Pancreas (tissue), 10 donors: ENCODE measurements around the gene CDYL2. TPM values are rescaled to one million over a fixed set of nuclear protein-coding genes. Genes with fewer than 3 reads are reported as not detected.
"Not testable (repeated sequence)": the region's sequence is repeated elsewhere in the genome, so short reads cannot be mapped to it uniquely, and the experiment has no call there.

Experiments used
- ATAC-seq, 4 donors: fragments of 200-7000 bp; cut with Tn5 transposase; one replicate each; pipeline versions ENCODE4 v1.8.0 to v1.9.1; 2020; ENCODE audit warnings: mild to moderate bottlenecking in 4 of 4, moderate library complexity in 4 of 4
- DNase-seq, 6 donors: peaks; one replicate each; pipeline ENCODE4 v3.0.0-alpha.2; 2020
- FAIRE-seq: peaks from 2 replicates; lab custom pipeline; 2012; peaks lifted over from hg19 to GRCh38; lab: Jason Lieb, UNC
- H3K27ac ChIP-seq, 4 donors: fragments of 200-600 bp; sonication (generic); 1 replicate in 3 of 4; 2 replicates in 1 of 4; pipeline versions ENCODE4 v1.5.0 to v1.8.0; 2020
- H3K27me3 ChIP-seq, 4 donors: fragments of 200-600 bp; one replicate each; pipeline ENCODE4 v1.8.0; 2021
- H3K36me3 ChIP-seq, 3 donors: fragments of 200-600 bp; sonication (generic) in 1 of 3; one replicate each; pipeline versions ENCODE4 v1.5.0 to v1.8.0; 2020 to 2021
- H3K4me1 ChIP-seq, 3 donors: fragments of 200-600 bp; one replicate each; pipeline ENCODE4 v1.8.0; 2021
- H3K4me3 ChIP-seq, 4 donors: fragments of 200-600 bp; sonication (generic) in 2 of 4; one replicate each; pipeline versions ENCODE4 v1.5.0 to v1.8.0; 2020 to 2021
- H3K9me3 ChIP-seq, 4 donors: fragments of 200-600 bp; one replicate each; pipeline ENCODE4 v1.8.0; 2021
- CTCF ChIP-seq, 4 donors: fragments of 200-600 bp; sonication (generic) in 3 of 4; IDR thresholded peaks; one replicate each; pipeline versions ENCODE4 v1.5.0 to v1.8.0; 2021; ENCODE audit warnings: antibody characterized with exemption in 4 of 4
- WGBS, 2 donors: extraction: QIAGEN DNeasy Blood & Tissue Kit; methylation state at CpG; one replicate each; pipeline ENCODE4 v1.1.7; 2013; 5-methylcytosine and 5-hydroxymethylcytosine counted together
- intact Hi-C, 3 donors: fragments of 100-400 bp; cut with DNase I; formaldehyde crosslinking; loops; one replicate each; pipeline versions ENCODE4 v1.11.1 to v1.14.2; 2022
- polyA plus RNA-seq, 2 donors: library from polyadenylated mRNA; stranded (reverse); fragments of 200-250 nt; gene quantifications; one replicate each; pipeline ENCODE4 v1.2.3, GENCODE V29; 2013
- total RNA-seq, 6 donors: library from RNA; stranded (reverse); fragmentation: NEBNext Ultra II Directional in 4 of 6; extraction: Animal tissue kit (Norgen Biotek cat#: 25700) in 4 of 6; gene quantifications; one replicate each; pipeline versions ENCODE4 v1.2.1 to v1.2.4, GENCODE V29; 2021 to 2023
- donor health status: healthy with polysubstance abuse.
- donor health status: DM: no; HTN: no; CAD: no; lungs with moderate emphysema.
- donor health status: DM: no; HTN: no; CAD: no.
- donor health status: control.
- donor health status: control.
- donor health status: Bipolar disorder and iron deficiency.
- donor health status: DM: yes; HTN: yes; CAD: no.
- donor health status: DM: no; HTN: no; CAD: no.
- donor health status: DM: no; HTN: no; CAD: no.
- donor health status: DM: yes; HTN: yes; CAD: no.

CDYL2 gene
- total and polyA plus RNA-seq, 8 donors: 0.61 to 7.1 (median 3.1) TPM

- DNase-seq: no peak
- Histone ChIP-seq H3K36me3 (no peaks in the 10 kb centered on the region), H3K4me3 (no peak overlapping the region), H3K9me3 (no peaks in the 10 kb centered on the region), H3K27me3 (no peaks in the 10 kb centered on the region), H3K27ac (no peak overlapping the region), H3K4me1 (peaks cover 0 to 12% (median 5%) of the 10 kb centered on the region in 3 donors)
- 81 to 92% methylated on average over 4 of the region's 4 CpGs for WGBS, 2 donors
- no peak for ATAC-seq
- intact Hi-C loops: no loop called here
- no peak for TF ChIP-seq CTCF (IDR thresholded peaks at IDR 0.05)
- no peak for FAIRE-seq
Measured at GRCh38 chr16:80656161-80656560, 148.2 kb downstream of the CDYL2 start.

- ATAC-seq (no peak), DNase-seq (no peak), FAIRE-seq (no peak)
- intact Hi-C loops: no loop called here
- no peak overlapping the region for H3K4me3 ChIP-seq
- H3K9me3 ChIP-seq: no peaks in the 10 kb centered on the region
- peaks cover 0 to 12% (median 5%) of the 10 kb centered on the region in 3 donors for H3K4me1 ChIP-seq
- H3K27ac ChIP-seq: no peak overlapping the region
- no peaks in the 10 kb centered on the region for H3K27me3 ChIP-seq
- H3K36me3 ChIP-seq: no peaks in the 10 kb centered on the region
- no peak for TF ChIP-seq CTCF (IDR thresholded peaks at IDR 0.05)
- WGBS, 2 donors: 85 to 87% methylated on average over 9 of the region's 9 CpGs
Measured at GRCh38 chr16:80655751-80656150, 148.6 kb downstream of the CDYL2 start.

- Histone ChIP-seq H3K27ac (no peak overlapping the region), H3K9me3 (peaks cover 0 to 6% (median 0%) of the 10 kb centered on the region in 4 donors), H3K27me3 (no peaks in the 10 kb centered on the region), H3K36me3 (no peaks in the 10 kb centered on the region), H3K4me3 (no peak overlapping the region), H3K4me1 (peaks cover 0 to 12% (median 5%) of the 10 kb centered on the region in 3 donors)
- 61 to 62% methylated on average over 14 of the region's 14 CpGs for WGBS, 2 donors
- TF ChIP-seq CTCF (IDR thresholded peaks at IDR 0.05): no peak
- ATAC-seq (peak in 3 of 4 donors; percentile 53 to 94 (median 80)), FAIRE-seq (no peak), DNase-seq (peak in 2 of 6 donors; percentile 14 to 64)
- intact Hi-C loops: no loop called here
Measured at GRCh38 chr16:80654094-80654862, 150.1 kb downstream of the CDYL2 start.

- FAIRE-seq (no peak), DNase-seq (no peak), ATAC-seq (no peak)
- Histone ChIP-seq H3K27ac (no peak overlapping the region), H3K4me1 (peaks cover 0 to 12% (median 5%) of the 10 kb centered on the region in 3 donors), H3K36me3 (no peaks in the 10 kb centered on the region), H3K9me3 (peaks cover 0 to 6% (median 0%) of the 10 kb centered on the region in 4 donors), H3K4me3 (no peak overlapping the region), H3K27me3 (no peaks in the 10 kb centered on the region)
- intact Hi-C loops: no loop called here
- 83 to 87% methylated on average over 5 of the region's 5 CpGs for WGBS, 2 donors
- TF ChIP-seq CTCF (IDR thresholded peaks at IDR 0.05): no peak
Measured at GRCh38 chr16:80652441-80652840, 152.0 kb downstream of the CDYL2 start.

GRCh38 chr16:80650281-80650680, 154.1 kb downstream of the CDYL2 start:
- H3K9me3 ChIP-seq, FAIRE-seq, H3K36me3 ChIP-seq, intact Hi-C loops, H3K4me3 ChIP-seq, ATAC-seq, H3K27me3 ChIP-seq, DNase-seq, H3K27ac ChIP-seq: not testable (repeated sequence)
- WGBS, 2 donors: 92 to 97% methylated on average over 1 of the region's 1 CpG
- H3K4me1 ChIP-seq: peaks cover 0 to 12% (median 5%) of the 10 kb centered on the region in 3 donors
